HEK293 (cell line): ENCODE measurements around the gene TCERG1L.

Source experiments
- CTCF ChIA-PET: fragments of 350-600 bp; formaldehyde crosslinking; extraction: SDS; loops from one replicate; lab custom pipeline; 2021; ENCODE audit warnings: antibody characterized with exemption; lab: Yijun Ruan, JAX
- POLR2A ChIA-PET: fragments of 300-600 bp; formaldehyde crosslinking; extraction: SDS; loops from one replicate; lab custom pipeline; 2020; ENCODE audit warnings: antibody characterized with exemption, inconsistent platforms; lab: Yijun Ruan, JAX
- H3K27ac ChIP-seq: fragments of 200-500 bp; sonication (Bioruptor generic); 2 replicates; pipeline ENCODE4 v1.5.1; 2014; ENCODE audit warnings: low read depth, low read length, control low read depth, inconsistent platforms; ENCODE audit errors: extremely low read depth
- H3K36me3 ChIP-seq, 2 experiments: fragments of 200-500 bp in 1 of 2; sonication (Bioruptor generic) in 1 of 2; 1 replicate in 1 of 2; 2 replicates in 1 of 2; pipeline ENCODE4 v1.5.1; 2014 to 2017; ENCODE audit warnings: inconsistent platforms in 2 of 2, low read length in 2 of 2; ENCODE audit not compliant: control insufficient read depth in 2 of 2, insufficient read depth in 1 of 2
- H3K4me1 ChIP-seq: fragments of 200-500 bp; sonication (Bioruptor generic); 2 replicates; pipeline ENCODE4 v1.5.1; 2014; ENCODE audit warnings: mild to moderate bottlenecking, low read length, inconsistent platforms; ENCODE audit not compliant: control insufficient read depth, insufficient read depth
- H3K4me3 ChIP-seq: 2 replicates; pipeline ENCODE4 v1.5.1; 2011; ENCODE audit warnings: low read depth, mild to moderate bottlenecking, control low read depth, low read length, moderate library complexity
- H3K9me3 ChIP-seq: fragments of 200-500 bp; sonication (Bioruptor generic); 2 replicates; pipeline ENCODE4 v1.5.1; 2014; ENCODE audit warnings: low read depth, low read length, inconsistent platforms; ENCODE audit not compliant: control insufficient read depth, insufficient read depth
- EGR2 ChIP-seq: fragments of 450-650 bp; formaldehyde crosslinking; IDR thresholded peaks from 2 replicates; pipeline ENCODE4 v1.5.1; 2016; ENCODE audit warnings: low read depth, missing biosample characterization, missing genetic modification characterization
- FEZF1 ChIP-seq: fragments of 450-650 bp; formaldehyde crosslinking; IDR thresholded peaks from 2 replicates; pipeline ENCODE4 v1.5.1; 2016; ENCODE audit warnings: missing biosample characterization, missing genetic modification characterization
- KLF16 ChIP-seq: fragments of 450-650 bp; formaldehyde crosslinking; IDR thresholded peaks from 2 replicates; pipeline ENCODE4 v1.5.1; 2017; ENCODE audit warnings: missing biosample characterization, missing genetic modification characterization
- OVOL3 ChIP-seq: fragments of 450-650 bp; formaldehyde crosslinking; IDR thresholded peaks from 2 replicates; pipeline ENCODE4 v1.5.1; 2016; ENCODE audit warnings: missing biosample characterization, missing genetic modification characterization
- RBAK ChIP-seq: fragments of 450-650 bp; formaldehyde crosslinking; IDR thresholded peaks from 2 replicates; pipeline ENCODE4 v1.5.1; 2016; ENCODE audit warnings: missing biosample characterization, missing genetic modification characterization
- TSHZ1 ChIP-seq: fragments of 450-650 bp; formaldehyde crosslinking; IDR thresholded peaks from 2 replicates; pipeline ENCODE4 v1.5.1; 2016; ENCODE audit warnings: missing biosample characterization, missing genetic modification characterization, borderline replicate concordance
- YY1 ChIP-seq: fragments of 450-650 bp; formaldehyde crosslinking; IDR thresholded peaks from 2 replicates; pipeline ENCODE4 v1.5.1; 2018; ENCODE audit warnings: missing biosample characterization, missing genetic modification characterization
- ZBTB21 ChIP-seq: fragments of 450-650 bp; formaldehyde crosslinking; IDR thresholded peaks from 2 replicates; pipeline ENCODE4 v1.5.1; 2017; ENCODE audit warnings: missing biosample characterization, missing genetic modification characterization
- ZNF114 ChIP-seq: fragments of 450-650 bp; formaldehyde crosslinking; IDR thresholded peaks from 2 replicates; pipeline ENCODE4 v1.5.0; 2017; ENCODE audit warnings: missing biosample characterization, missing genetic modification characterization
- ZNF155 ChIP-seq: fragments of 450-650 bp; formaldehyde crosslinking; IDR thresholded peaks from 2 replicates; pipeline ENCODE4 v1.5.1; 2016; ENCODE audit warnings: missing biosample characterization, missing genetic modification characterization
- ZNF223 ChIP-seq: fragments of 450-650 bp; formaldehyde crosslinking; IDR thresholded peaks from 2 replicates; pipeline ENCODE4 v1.5.1; 2016; ENCODE audit warnings: missing biosample characterization, missing genetic modification characterization
- ZNF398 ChIP-seq: fragments of 450-650 bp; formaldehyde crosslinking; IDR thresholded peaks from 2 replicates; pipeline ENCODE4 v1.5.1; 2017; ENCODE audit warnings: missing biosample characterization, missing genetic modification characterization
- ZNF426 ChIP-seq: fragments of 450-650 bp; formaldehyde crosslinking; IDR thresholded peaks from 2 replicates; pipeline ENCODE4 v1.5.1; 2017; ENCODE audit warnings: missing biosample characterization, missing genetic modification characterization, mild to moderate bottlenecking, inconsistent platforms, moderate library complexity
- ZNF530 ChIP-seq: fragments of 450-650 bp; formaldehyde crosslinking; IDR thresholded peaks from 2 replicates; pipeline ENCODE4 v1.5.1; 2016; ENCODE audit warnings: low read depth, missing biosample characterization, missing genetic modification characterization
- ZNF561 ChIP-seq: fragments of 450-650 bp; IDR thresholded peaks from 2 replicates; pipeline ENCODE4 v1.5.1; 2018; ENCODE audit warnings: missing biosample characterization, missing genetic modification characterization, borderline replicate concordance
- ZNF624 ChIP-seq: fragments of 450-650 bp; formaldehyde crosslinking; IDR thresholded peaks from 2 replicates; pipeline ENCODE4 v1.5.1; 2017; ENCODE audit warnings: missing biosample characterization, missing genetic modification characterization
- ZNF776 ChIP-seq: fragments of 450-650 bp; formaldehyde crosslinking; IDR thresholded peaks from 2 replicates; pipeline ENCODE4 v1.5.0; 2017; ENCODE audit warnings: missing biosample characterization, missing genetic modification characterization, borderline replicate concordance
- TF ChIP-seq, protein P1 (sequence below): fragments of 450-650 bp; IDR thresholded peaks from 2 replicates; pipeline ENCODE4 v1.5.1; 2018; ENCODE audit warnings: missing biosample characterization, missing genetic modification characterization

TCERG1L gene

DNA sequence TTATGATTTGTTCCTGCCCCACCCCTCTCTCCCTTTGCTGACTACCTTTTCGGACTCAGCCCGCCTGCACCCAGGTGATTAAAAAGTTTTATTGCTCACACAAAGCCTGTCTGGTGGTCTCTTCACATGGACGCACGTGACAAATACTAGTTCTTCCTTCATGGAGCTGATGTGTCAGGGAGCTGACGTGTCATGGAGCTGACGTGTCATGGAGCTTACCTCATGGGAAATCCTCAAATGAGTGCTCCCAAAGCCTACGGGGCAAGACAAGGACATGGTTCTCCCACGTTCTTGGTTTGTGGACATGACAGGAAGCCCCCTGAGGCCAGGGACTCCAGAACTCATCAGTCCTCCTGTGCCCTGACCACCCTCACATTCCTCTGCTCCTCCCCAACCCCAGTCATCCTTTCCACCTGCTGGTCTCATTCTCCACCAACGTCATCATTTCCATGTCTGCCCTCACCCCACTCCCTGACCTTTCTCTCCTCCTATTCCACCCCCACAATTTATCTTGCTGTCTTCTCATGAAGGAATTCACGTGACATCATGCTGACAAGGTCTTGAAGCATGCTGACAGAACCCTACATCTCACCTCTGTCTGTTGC is 261.3 kb downstream of the TCERG1L start:
- TF ChIP-seq ZBTB21 (tag by site-specific recombination) (peak; percentile 48), EGR2 (tag by site-specific recombination) (peak; percentile 19; the same call in 1 of the 2 replicates), RBAK (no peak)
- TF ChIP-seq, all 188 proteins: peak for 2
- H3K4me1 ChIP-seq: no peaks in the 10 kb centered on the region
- no peaks in the 10 kb centered on the region for H3K36me3 ChIP-seq
- CTCF ChIA-PET: no interaction called here
- no peak overlapping the region for H3K27ac ChIP-seq
- H3K9me3 ChIP-seq: no peaks in the 10 kb centered on the region
- no peak overlapping the region for H3K4me3 ChIP-seq
- POLR2A ChIA-PET: no interaction called here

DNA sequence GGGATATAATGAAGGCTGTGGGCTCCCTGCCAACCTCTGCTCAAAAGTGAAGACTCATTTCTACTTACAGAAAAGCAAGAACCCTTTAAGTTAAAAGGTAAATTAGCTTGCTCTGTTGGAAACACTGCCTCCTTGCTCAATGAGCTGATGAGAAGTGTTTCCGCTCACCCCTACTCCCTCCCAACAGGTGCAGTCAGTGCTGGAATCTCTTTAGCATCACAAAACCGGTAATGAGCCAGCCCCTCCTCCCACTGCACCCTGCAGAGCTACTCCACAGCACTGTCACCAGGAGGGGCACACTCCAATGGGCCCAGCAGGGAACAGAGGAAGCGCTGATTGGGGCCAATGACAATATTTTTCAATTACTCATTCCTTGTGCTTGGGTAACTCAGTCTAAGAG is 262.5 kb downstream of the TCERG1L start:
- no peak overlapping the region for H3K4me3 ChIP-seq
- H3K36me3 ChIP-seq: no peaks in the 10 kb centered on the region
- no peak overlapping the region for H3K27ac ChIP-seq
- ChIA-PET POLR2A (no interaction called here), CTCF (no interaction called here)
- TF ChIP-seq ZNF624 (tag by site-specific recombination): no peak
- TF ChIP-seq ZNF155 (tag by site-specific recombination): no peak
- no peak for TF ChIP-seq ZNF776
- no peak for TF ChIP-seq ZBTB21 (tag by site-specific recombination)
- no peak for TF ChIP-seq ZNF426 (tag by site-specific recombination)
- TF ChIP-seq FEZF1 (tag by site-specific recombination): no peak
- no peak for TF ChIP-seq ZNF398 (tag by site-specific recombination)
- TF ChIP-seq OVOL3 (tag by site-specific recombination): no peak
- TF ChIP-seq ZNF530 (tag by site-specific recombination): no peak
- TF ChIP-seq ZNF223: no peak
- no peaks in the 10 kb centered on the region for H3K4me1 ChIP-seq
- H3K9me3 ChIP-seq: no peaks in the 10 kb centered on the region

- ChIA-PET CTCF (no interaction called here), POLR2A (no interaction called here)
- no peaks in the 10 kb centered on the region for H3K4me1 ChIP-seq
- no peak overlapping the region for H3K27ac ChIP-seq
- no peaks in the 10 kb centered on the region for H3K9me3 ChIP-seq
- H3K4me3 ChIP-seq: no peak overlapping the region
- H3K36me3 ChIP-seq: no peaks in the 10 kb centered on the region
- TF ChIP-seq, protein P1, sequence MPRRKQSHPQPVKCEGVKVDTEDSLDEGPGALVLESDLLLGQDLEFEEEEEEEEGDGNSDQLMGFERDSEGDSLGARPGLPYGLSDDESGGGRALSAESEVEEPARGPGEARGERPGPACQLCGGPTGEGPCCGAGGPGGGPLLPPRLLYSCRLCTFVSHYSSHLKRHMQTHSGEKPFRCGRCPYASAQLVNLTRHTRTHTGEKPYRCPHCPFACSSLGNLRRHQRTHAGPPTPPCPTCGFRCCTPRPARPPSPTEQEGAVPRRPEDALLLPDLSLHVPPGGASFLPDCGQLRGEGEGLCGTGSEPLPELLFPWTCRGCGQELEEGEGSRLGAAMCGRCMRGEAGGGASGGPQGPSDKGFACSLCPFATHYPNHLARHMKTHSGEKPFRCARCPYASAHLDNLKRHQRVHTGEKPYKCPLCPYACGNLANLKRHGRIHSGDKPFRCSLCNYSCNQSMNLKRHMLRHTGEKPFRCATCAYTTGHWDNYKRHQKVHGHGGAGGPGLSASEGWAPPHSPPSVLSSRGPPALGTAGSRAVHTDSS (tag by site-specific recombination): no peak
- TF ChIP-seq YY1 (tag by site-specific recombination): no peak
- TF ChIP-seq KLF16 (tag by site-specific recombination): no peak
- no peak for TF ChIP-seq TSHZ1
- no peak for TF ChIP-seq ZNF114 (tag by site-specific recombination)
- no peak for TF ChIP-seq ZNF561 (tag by site-specific recombination)
Observed at GRCh38 chr10:131048606-131049005, 262.9 kb downstream of the TCERG1L start.
